Activated CD4-positive, alpha-beta T cell treated with anti-CD3 and anti-CD28 coated beads, Interleukin-2, amount 50 U/mL, for 24 hours (primary cell): Measurements from ENCODE around the gene HSFX2.
"Not testable (repeated sequence)": the region's sequence is repeated elsewhere in the genome, so short reads cannot be mapped to it uniquely, and the experiment has no call there.

Experiments
- DNase-seq, 2 donors: peaks; one replicate each; pipeline ENCODE4 v3.0.0-alpha.2; 2020; ENCODE audit warnings: low read depth in 1 of 2, low spot score in 1 of 2

The HSFX2 gene

DNA sequence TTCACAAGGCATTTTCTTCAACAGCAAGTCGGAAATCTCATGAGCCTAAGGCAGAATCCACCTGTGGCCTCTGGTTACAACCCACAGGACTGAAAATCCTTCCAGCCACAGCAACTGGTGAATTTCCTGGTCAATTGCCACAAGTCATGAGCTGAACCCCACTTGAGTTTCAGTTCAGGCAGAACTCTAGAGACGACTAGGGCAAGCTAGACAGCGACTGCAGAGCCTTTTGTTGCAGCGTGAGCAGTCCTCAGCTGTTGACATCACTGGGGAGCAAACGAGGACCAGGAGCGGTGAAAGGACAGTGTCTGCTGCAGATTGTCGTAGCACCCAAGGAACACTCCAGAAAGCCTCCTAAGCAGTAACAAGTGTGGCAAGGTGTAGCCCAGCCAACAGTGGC lies 829 bp upstream of the HSFX2 start:
- not testable (repeated sequence) for DNase-seq

GRCh38 chrX:149590993-149591392 lies 4.1 kb downstream of the HSFX2 start:
- DNase-seq: not testable (repeated sequence)

- not testable (repeated sequence) for DNase-seq
These were observed 7.8 kb downstream of the HSFX2 start, which contains the start of gene MAGEA9B for GRCh38 chrX:149587359-149587758. TSS of gene MAGEA9B (minus strand) at chrX:149587459. CDS start at chrX:149583179, 4,280 bp downstream.

GRCh38 chrX:149585631-149586030 lies 9.5 kb downstream of the HSFX2 start:
- DNase-seq: not testable (repeated sequence)

GRCh38 chrX:149573456-149573855 lies 21.7 kb downstream of the HSFX2 start:
- DNase-seq: not testable (repeated sequence)

DNA sequence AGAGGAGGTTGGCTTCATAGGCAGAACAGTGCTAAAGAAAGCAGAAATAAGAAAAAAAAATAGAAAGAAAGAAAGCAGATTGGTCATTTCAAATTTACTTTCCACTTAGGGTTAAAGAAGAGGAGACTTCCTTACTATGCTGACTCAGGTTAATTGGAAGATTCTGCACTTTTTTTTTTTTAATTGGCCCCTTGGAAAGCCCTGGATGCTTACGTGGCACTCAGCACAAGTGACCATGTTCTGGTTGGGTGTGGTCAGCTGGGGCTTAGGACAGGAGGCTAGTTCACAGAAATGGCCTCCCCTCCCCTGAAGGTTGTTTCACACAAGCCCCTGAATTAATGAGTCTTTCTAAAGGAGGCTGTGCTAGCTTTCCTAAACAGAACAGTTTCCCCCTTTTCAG lies 22.4 kb downstream of the HSFX2 start:
- no peak for DNase-seq

GRCh38 chrX:149571770-149572169 lies 23.3 kb downstream of the HSFX2 start:
- no peak for DNase-seq

- DNase-seq: no peak
These were observed 24.4 kb downstream of the HSFX2 start for GRCh38 chrX:149570668-149571067.

DNA sequence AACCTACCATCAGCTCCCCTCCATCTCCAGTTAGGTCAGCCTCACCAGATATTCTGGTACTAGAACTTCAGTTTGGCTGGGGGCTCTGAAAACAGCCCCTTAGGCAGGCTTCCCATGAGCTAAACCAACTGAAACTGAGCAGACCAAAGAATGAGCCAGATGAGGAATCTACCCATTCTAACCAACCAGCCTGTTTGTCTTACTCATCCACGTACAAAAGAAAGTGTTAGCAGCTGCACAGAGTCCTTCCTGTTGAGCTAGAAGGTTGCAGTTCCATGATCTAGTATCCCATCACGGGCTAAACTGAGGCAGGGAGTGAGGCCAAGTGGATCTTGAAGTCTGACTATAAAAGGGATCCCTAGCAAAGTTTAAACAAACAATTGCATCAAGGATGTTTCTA lies 25.3 kb downstream of the HSFX2 start:
- no peak for DNase-seq

DNA sequence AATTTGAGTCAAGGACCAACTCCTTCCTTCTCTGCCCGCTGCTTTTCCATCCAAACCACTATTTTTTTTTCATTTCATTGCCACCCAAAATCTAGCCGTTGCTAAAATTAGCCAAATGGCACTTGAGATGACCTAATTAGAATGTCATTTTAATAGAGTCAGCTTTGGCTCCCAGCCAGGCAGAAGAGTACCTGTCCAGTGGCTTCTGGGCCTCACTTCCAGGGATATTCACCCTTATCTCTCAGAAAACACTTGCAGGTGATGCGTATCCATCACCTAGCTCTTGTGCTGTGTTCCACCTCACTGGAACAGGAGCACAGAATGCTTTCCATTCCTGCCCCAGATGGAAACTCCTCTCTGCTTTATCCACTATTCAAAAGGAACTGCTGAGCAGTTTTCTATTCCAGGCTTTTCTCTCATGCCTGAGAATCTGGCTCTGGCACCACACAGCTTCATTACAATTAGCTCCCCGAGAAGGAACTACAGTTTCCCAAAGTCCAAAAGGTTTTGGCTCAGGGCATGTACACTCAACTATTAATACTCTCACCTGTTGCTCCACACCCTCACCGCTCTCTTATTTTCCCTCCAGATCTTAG lies 26.3 kb downstream of the HSFX2 start:
- no peak for DNase-seq

- no peak for DNase-seq
These were observed 27.3 kb downstream of the HSFX2 start for GRCh38 chrX:149567621-149568417.

GRCh38 chrX:149563359-149563758 lies 31.8 kb downstream of the HSFX2 start:
- DNase-seq: no peak

GRCh38 chrX:149555251-149555650 lies 39.9 kb downstream of the HSFX2 start:
- DNase-seq: not testable (repeated sequence)

- DNase-seq: not testable (repeated sequence)
These were observed 43.2 kb downstream of the HSFX2 start for GRCh38 chrX:149551939-149552248.

GRCh38 chrX:149551245-149551938 lies 43.7 kb downstream of the HSFX2 start:
- not testable (repeated sequence) for DNase-seq

- not testable (repeated sequence) for DNase-seq
These were observed 44.7 kb downstream of the HSFX2 start for GRCh38 chrX:149550454-149550853.

- DNase-seq: not testable (repeated sequence)
These were observed 45.4 kb downstream of the HSFX2 start, which contains the start of gene HSFX3 for GRCh38 chrX:149549701-149550100. TSS of gene HSFX3 (minus strand) at chrX:149549924. CDS start at chrX:149549852, 72 bp downstream.

- DNase-seq: not testable (repeated sequence)
These were observed 47.3 kb downstream of the HSFX2 start for GRCh38 chrX:149547782-149548181.

DNA sequence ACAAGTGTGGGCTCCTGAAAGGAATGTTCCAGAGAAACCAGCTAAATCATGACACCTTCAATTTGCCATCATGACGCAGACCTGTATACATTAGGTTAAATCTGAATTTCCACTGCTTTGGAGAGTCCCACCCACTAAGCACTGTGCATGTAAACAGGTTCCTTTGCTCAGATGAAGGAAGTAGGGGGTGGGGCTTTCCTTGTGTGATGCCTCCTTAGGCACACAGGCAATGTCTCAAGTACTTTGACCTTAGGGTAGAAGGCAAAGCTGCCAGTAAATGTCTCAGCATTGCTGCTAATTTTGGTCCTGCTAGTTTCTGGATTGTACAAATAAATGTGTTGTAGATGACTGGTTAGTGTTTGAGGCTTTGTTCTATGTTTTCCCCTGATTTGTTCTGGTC lies 48.2 kb downstream of the HSFX2 start:
- not testable (repeated sequence) for DNase-seq

DNA sequence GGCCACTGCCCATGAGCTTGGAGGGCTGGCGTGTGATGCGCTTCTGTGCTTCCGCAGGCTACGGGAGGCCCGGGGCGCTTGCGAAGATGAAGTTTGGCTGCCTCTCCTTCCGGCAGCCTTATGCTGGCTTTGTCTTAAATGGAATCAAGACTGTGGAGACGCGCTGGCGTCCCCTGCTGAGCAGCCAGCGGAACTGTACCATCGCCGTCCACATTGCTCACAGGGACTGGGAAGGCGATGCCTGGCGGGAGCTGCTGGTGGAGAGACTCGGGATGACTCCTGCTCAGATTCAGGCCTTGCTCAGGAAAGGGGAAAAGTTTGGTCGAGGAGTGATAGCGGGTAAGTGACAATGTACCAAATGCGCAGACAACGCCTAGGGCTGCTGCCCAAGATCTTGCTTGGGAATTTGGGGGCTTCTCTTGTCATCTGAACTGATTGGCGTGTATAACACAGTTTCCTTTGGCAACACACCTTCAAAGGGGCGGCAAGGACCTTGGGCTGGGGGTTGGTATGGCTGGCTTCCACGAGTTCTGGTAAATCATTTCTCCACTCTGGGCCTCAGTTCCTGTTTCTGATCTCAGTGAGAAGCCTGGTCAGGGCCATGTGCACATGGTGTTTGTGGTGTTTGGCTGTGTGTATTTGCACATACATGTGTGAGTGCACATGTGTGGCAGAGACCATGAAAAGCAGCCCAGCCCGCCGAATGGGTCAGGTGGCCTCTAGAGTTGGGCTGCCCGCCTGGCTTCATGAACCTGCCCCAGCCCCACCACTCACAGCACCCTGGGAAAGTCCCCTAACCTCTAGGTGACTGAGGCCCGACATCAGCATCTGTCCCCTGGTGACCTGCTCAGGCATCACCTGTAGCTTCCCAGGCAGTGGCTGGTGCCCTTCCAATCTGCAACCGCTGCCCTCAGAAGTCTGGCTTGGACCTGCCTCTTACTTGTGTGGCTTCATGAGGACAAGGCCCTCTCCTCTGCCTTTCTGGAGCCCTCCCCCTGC lies 49.3 kb downstream of the HSFX2 start:
- DNase-seq: not testable (repeated sequence)
